H9 (cell line): Measurements from ENCODE around the gene YPEL5. TPM values are rescaled to one million over a fixed set of nuclear protein-coding genes. Genes with fewer than 3 reads are reported as not detected.

Source experiments
- DNase-seq: peaks from one replicate; pipeline ENCODE4 v3.0.0-alpha.2; 2017
- H2AFZ ChIP-seq: one replicate; pipeline ENCODE4 v1.6.1; 2013; ENCODE audit warnings: mild to moderate bottlenecking, low read length, control low read depth, moderate library complexity
- H2AK5ac ChIP-seq: 2 replicates; pipeline ENCODE4 v1.6.1; 2013; ENCODE audit warnings: low read length, control low read depth, mixed read lengths; ENCODE audit not compliant: insufficient read length
- H2BK120ac ChIP-seq: one replicate; pipeline ENCODE4 v1.6.1; 2013; ENCODE audit warnings: low read depth, mild to moderate bottlenecking, low read length, control low read depth, inconsistent platforms; ENCODE audit not compliant: poor library complexity, severe bottlenecking
- H2BK12ac ChIP-seq: 2 replicates; pipeline ENCODE4 v1.6.1; 2013; ENCODE audit warnings: low read length, control low read depth, mixed read lengths, low read depth; ENCODE audit not compliant: insufficient read length
- H2BK15ac ChIP-seq: 2 replicates; pipeline ENCODE4 v1.6.1; 2013; ENCODE audit warnings: low read depth, low read length, control low read depth
- H2BK20ac ChIP-seq: one replicate; pipeline ENCODE4 v1.6.1; 2013; ENCODE audit warnings: low read depth, mild to moderate bottlenecking, low read length, control low read depth, inconsistent platforms; ENCODE audit not compliant: poor library complexity, severe bottlenecking
- H2BK5ac ChIP-seq: 2 replicates; pipeline ENCODE4 v1.6.1; 2013; ENCODE audit warnings: low read length, control low read depth, mixed read lengths; ENCODE audit not compliant: insufficient read length
- H3K14ac ChIP-seq: 2 replicates; pipeline ENCODE4 v1.6.1; 2013; ENCODE audit warnings: low read length, control low read depth; ENCODE audit not compliant: insufficient read depth
- H3K18ac ChIP-seq: 2 replicates; pipeline ENCODE4 v1.6.1; 2013; ENCODE audit warnings: low read depth, mild to moderate bottlenecking, mixed read lengths, low read length, control low read depth; ENCODE audit not compliant: insufficient read length
- H3K23ac ChIP-seq: 2 replicates; pipeline ENCODE4 v1.6.1; 2013; ENCODE audit warnings: low read length, control low read depth, mixed read lengths, low read depth; ENCODE audit not compliant: insufficient read length
- H3K23me2 ChIP-seq: 2 replicates; pipeline ENCODE4 v1.6.1; 2013; ENCODE audit warnings: low read depth, mild to moderate bottlenecking, mixed read lengths, low read length, control low read depth; ENCODE audit not compliant: insufficient read length, poor library complexity, severe bottlenecking
- H3K27ac ChIP-seq: 2 replicates; pipeline ENCODE4 v1.5.1; 2013; ENCODE audit warnings: low read length, control low read depth, mixed read lengths, low read depth; ENCODE audit not compliant: insufficient read length
- H3K27me3 ChIP-seq: 2 replicates; pipeline ENCODE4 v1.6.1; 2013; ENCODE audit warnings: low read length, control low read depth, inconsistent platforms; ENCODE audit not compliant: insufficient read depth
- H3K4ac ChIP-seq: 2 replicates; pipeline ENCODE4 v1.6.1; 2013; ENCODE audit warnings: low read depth, mild to moderate bottlenecking, control low read depth, inconsistent platforms, low read length, moderate library complexity
- H3K4me1 ChIP-seq: 2 replicates; pipeline ENCODE4 v1.6.1; 2013; ENCODE audit warnings: low read length, control low read depth, inconsistent platforms; ENCODE audit not compliant: insufficient read depth
- H3K4me2 ChIP-seq: 2 replicates; pipeline ENCODE4 v1.6.1; 2013; ENCODE audit warnings: low read length, control low read depth, mixed read lengths; ENCODE audit not compliant: insufficient read length, insufficient read depth
- H3K56ac ChIP-seq: 2 replicates; pipeline ENCODE4 v1.6.1; 2013; ENCODE audit warnings: low read depth, mild to moderate bottlenecking, mixed read lengths, low read length, control low read depth; ENCODE audit not compliant: insufficient read length
- H3K79me1 ChIP-seq: 2 replicates; pipeline ENCODE4 v1.6.1; 2013; ENCODE audit warnings: low read depth, mild to moderate bottlenecking, moderate library complexity, low read length, control low read depth, inconsistent platforms; ENCODE audit not compliant: insufficient read depth, poor library complexity, severe bottlenecking
- H3K79me2 ChIP-seq: 2 replicates; pipeline ENCODE4 v1.6.1; 2013; ENCODE audit warnings: low read length, control low read depth, inconsistent platforms; ENCODE audit not compliant: insufficient read depth
- H3K9ac ChIP-seq: 2 replicates; pipeline ENCODE4 v1.6.1; 2013; ENCODE audit warnings: low read length, control low read depth, mixed read lengths; ENCODE audit not compliant: insufficient read length; ENCODE audit errors: extremely low read depth
- H3K9me3 ChIP-seq: one replicate; pipeline ENCODE4 v1.6.1; 2013; ENCODE audit warnings: low read depth, low read length, inconsistent platforms; ENCODE audit not compliant: control insufficient read depth
- H3T11ph ChIP-seq: one replicate; pipeline ENCODE4 v1.6.1; 2013; ENCODE audit warnings: mild to moderate bottlenecking, low read length, control low read depth, inconsistent platforms
- H4K20me1 ChIP-seq: one replicate; pipeline ENCODE4 v1.6.1; 2013; ENCODE audit not compliant: control insufficient read depth, insufficient read length, insufficient read depth
- H4K5ac ChIP-seq: 2 replicates; pipeline ENCODE4 v1.6.1; 2013; ENCODE audit warnings: low read depth, mild to moderate bottlenecking, mixed read lengths, low read length, control low read depth; ENCODE audit not compliant: insufficient read length
- H4K8ac ChIP-seq: replicated peaks from 2 replicates; pipeline ENCODE4 v1.6.1; 2013; ENCODE audit warnings: low read length, control low read depth, mixed read lengths, low read depth; ENCODE audit not compliant: insufficient read length
- H4K91ac ChIP-seq: 2 replicates; pipeline ENCODE4 v1.6.1; 2013; ENCODE audit warnings: low read depth, mild to moderate bottlenecking, moderate library complexity, mixed read lengths, low read length, control low read depth; ENCODE audit not compliant: insufficient read length
- H3K27ac Mint-ChIP-seq, 3 experiments: 2 replicates in 2 of 3; 3 replicates in 1 of 3; pipeline ENCODE4 v1.8.0; 2020 to 2021; ENCODE audit warnings: mixed read lengths in 3 of 3, mild to moderate bottlenecking in 1 of 3, moderate library complexity in 1 of 3
- H3K27me3 Mint-ChIP-seq: 2 replicates; pipeline ENCODE4 v1.8.0; 2021; ENCODE audit warnings: low read depth, mild to moderate bottlenecking, moderate library complexity, mixed read lengths
- H3K36me3 Mint-ChIP-seq, 3 experiments: 2 replicates in 2 of 3; 3 replicates in 1 of 3; pipeline ENCODE4 v1.8.0; 2020 to 2021; ENCODE audit warnings: low read depth in 3 of 3, mixed read lengths in 3 of 3; ENCODE audit not compliant: insufficient read depth in 1 of 3
- H3K4me1 Mint-ChIP-seq, 2 experiments: 2 replicates each; pipeline ENCODE4 v1.8.0; 2020; ENCODE audit warnings: mixed read lengths in 2 of 2
- H3K4me3 Mint-ChIP-seq, 2 experiments: 2 replicates in 1 of 2; 3 replicates in 1 of 2; pipeline ENCODE4 v1.8.0; 2020 to 2021; ENCODE audit warnings: mild to moderate bottlenecking in 2 of 2, mixed read lengths in 2 of 2, moderate library complexity in 1 of 2
- H3K9me3 Mint-ChIP-seq, 2 experiments: 2 replicates in 1 of 2; 3 replicates in 1 of 2; pipeline ENCODE4 v1.8.0; 2020; ENCODE audit warnings: mild to moderate bottlenecking in 2 of 2, mixed read lengths in 2 of 2, moderate library complexity in 1 of 2
- WGBS: extraction: QIAGEN DNeasy Blood & Tissue Kit; methylation state at CpG from one replicate; pipeline ENCODE4 v1.1.7; 2013; ENCODE audit warnings: missing lambda C conversion rate, low lambda C conversion rate, mixed read lengths; ENCODE audit not compliant: insufficient read length; ENCODE audit errors: extremely low coverage; 5-methylcytosine and 5-hydroxymethylcytosine counted together
- total RNA-seq: library from RNA; stranded (reverse); gene quantifications from 2 replicates; pipeline ENCODE4 v1.2.1, GENCODE V29; 2021
- TF ChIP-seq, protein P1 (sequence below): fragments of 200-600 bp; sonication (generic); conservative IDR thresholded peaks from 3 replicates; pipeline ENCODE4 v1.8.0; 2021; ENCODE audit warnings: antibody characterized with exemption, mild to moderate bottlenecking

The YPEL5 gene
- total RNA-seq, 1 experiment from 2014 or later, result 28.5 TPM

DNA sequence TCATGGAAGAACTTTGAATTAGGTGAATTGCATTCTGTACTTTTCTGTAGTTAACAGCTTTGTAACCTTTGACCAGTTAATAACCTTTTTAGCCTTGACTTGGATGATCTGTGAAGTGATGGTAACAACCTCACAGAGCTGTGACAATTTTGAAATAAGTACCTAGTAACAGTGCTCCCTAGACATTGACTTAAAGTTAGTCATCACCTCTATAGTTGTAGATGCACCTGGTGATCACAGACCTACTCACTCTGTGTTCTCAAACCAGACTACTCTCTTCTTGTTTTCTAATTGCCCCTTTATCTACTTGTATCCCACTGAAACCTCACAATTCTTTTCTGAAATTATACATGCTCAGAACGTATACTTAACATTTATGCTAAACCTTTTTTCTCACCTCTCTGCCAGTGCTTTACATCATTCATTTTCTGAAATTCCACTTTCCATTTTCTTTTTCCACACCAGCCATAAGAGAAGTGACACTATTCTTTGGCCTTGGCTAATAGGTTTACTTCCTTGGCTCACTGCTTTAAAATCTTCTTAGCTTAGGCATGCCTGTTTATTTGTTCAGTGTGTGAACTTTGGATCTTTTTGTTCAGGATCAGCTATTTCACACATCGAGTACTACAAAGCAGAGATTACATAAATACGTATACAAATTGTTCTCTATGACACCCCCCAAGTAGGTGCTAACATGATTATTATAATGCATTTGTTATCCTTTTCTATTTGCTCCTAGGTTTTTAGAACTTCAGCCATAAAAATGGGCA is 9.3 kb downstream of the YPEL5 start:
- H3K23me2 ChIP-seq, result no peaks in the 10 kb centered on the region
- no peak overlapping the region for H3K56ac ChIP-seq
- Mint-ChIP-seq H3K27ac (no peak overlapping the region), H3K27me3 (no peaks in the 10 kb centered on the region), H3K4me3 (no peak overlapping the region), H3K4me1 (peaks cover 10 to 12% of the 10 kb centered on the region in 2 experiments), H3K36me3 (peaks cover 9 to 47% (median 39%) of the 10 kb centered on the region in 3 experiments; a peak in 6 of 7 replicates), H3K9me3 (no peaks in the 10 kb centered on the region)
- H3K27ac ChIP-seq, result no peak overlapping the region
- no peaks in the 10 kb centered on the region for H3K27me3 ChIP-seq
- H3K4me1 ChIP-seq, result no peaks in the 10 kb centered on the region
- H4K5ac ChIP-seq, result no peak overlapping the region
- H3K4me2 ChIP-seq, result no peak overlapping the region
- H2AFZ ChIP-seq, result no peak overlapping the region
- no peak overlapping the region for H2BK120ac ChIP-seq
- H4K91ac ChIP-seq, result no peak overlapping the region
- H2BK20ac ChIP-seq, result no peak overlapping the region
- no peak overlapping the region for H3K9ac ChIP-seq
- no peak overlapping the region for H3K14ac ChIP-seq
- no peaks in the 10 kb centered on the region for H3K9me3 ChIP-seq
- WGBS, result no CpG with 5 or more reads among the region's 3 CpGs
- no peak overlapping the region for H2BK12ac ChIP-seq
- H2BK15ac ChIP-seq, result no peak overlapping the region
- H3K4ac ChIP-seq, result no peak overlapping the region
- H3K23ac ChIP-seq, result no peak overlapping the region
- TF ChIP-seq, protein P1, sequence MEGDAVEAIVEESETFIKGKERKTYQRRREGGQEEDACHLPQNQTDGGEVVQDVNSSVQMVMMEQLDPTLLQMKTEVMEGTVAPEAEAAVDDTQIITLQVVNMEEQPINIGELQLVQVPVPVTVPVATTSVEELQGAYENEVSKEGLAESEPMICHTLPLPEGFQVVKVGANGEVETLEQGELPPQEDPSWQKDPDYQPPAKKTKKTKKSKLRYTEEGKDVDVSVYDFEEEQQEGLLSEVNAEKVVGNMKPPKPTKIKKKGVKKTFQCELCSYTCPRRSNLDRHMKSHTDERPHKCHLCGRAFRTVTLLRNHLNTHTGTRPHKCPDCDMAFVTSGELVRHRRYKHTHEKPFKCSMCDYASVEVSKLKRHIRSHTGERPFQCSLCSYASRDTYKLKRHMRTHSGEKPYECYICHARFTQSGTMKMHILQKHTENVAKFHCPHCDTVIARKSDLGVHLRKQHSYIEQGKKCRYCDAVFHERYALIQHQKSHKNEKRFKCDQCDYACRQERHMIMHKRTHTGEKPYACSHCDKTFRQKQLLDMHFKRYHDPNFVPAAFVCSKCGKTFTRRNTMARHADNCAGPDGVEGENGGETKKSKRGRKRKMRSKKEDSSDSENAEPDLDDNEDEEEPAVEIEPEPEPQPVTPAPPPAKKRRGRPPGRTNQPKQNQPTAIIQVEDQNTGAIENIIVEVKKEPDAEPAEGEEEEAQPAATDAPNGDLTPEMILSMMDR, result no peak
- H2BK5ac ChIP-seq, result no peak overlapping the region
- no peak for DNase-seq
- no peaks in the 10 kb centered on the region for H3K79me1 ChIP-seq
- no peak overlapping the region for H4K8ac ChIP-seq
- H3T11ph ChIP-seq, result no peak overlapping the region
- no peak overlapping the region for H3K18ac ChIP-seq
- H4K20me1 ChIP-seq, result no peaks in the 10 kb centered on the region
- no peaks in the 10 kb centered on the region for H3K79me2 ChIP-seq
- H2AK5ac ChIP-seq, result no peak overlapping the region
